AG09309 (cell line): ENCODE data around the gene TYSND1.
A peak's percentile ranks its signal among the peaks of the same experiment; 100 is the strongest.
"Not testable (repeated sequence)": the region's sequence is repeated elsewhere in the genome, so short reads cannot be mapped to it uniquely, and the experiment has no call there.

Source experiments
- DNase-seq: peaks from one replicate; pipeline ENCODE4 v3.0.0-alpha.2; 2010; ENCODE audit warnings: low read depth
- H3K4me3 ChIP-seq: 2 replicates; pipeline ENCODE4 v1.5.1; 2011; ENCODE audit warnings: mild to moderate bottlenecking, low read depth, low read length, moderate library complexity; ENCODE audit not compliant: control insufficient read depth
- TF ChIP-seq, protein P1 (sequence below): IDR thresholded peaks from 2 replicates; pipeline ENCODE4 v1.5.1; 2011; ENCODE audit warnings: mild to moderate bottlenecking, low read depth, low read length, inconsistent platforms; ENCODE audit not compliant: insufficient read depth, control insufficient read depth; ENCODE audit errors: missing control alignments

TYSND1 gene

DNA sequence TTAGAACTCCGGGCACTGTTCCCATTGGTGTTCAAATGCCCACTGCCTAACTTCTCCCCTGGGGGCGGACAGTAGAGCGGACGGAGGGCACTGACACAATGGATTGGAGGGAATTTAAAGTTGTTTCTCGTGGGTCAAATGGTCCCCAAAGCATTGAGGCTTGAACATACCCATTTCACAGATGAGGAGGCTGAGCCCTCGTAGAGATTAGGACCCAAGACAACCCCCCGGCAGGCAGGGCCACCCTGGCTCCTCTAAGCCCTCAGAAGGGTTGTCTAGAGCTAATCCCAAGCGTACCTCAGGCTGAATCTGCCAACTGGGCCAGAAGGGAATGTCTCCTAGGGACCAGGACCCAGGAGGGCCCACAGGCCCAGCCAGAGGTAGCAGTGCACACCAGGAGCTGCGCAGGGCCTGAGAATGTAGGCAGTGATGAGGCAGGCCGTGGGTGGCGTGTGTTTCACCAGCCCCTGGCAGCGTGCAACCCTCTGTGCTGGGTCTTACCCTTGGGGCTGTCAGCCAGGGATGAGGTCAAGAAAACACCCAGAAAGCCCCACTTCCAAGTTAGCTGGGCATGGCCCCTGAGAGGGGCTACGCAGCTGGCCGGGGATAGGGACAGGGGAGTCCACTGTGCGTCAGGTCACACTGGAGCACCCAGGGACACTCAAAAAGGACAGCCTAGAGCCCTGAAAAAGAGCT, 19.7 kb downstream of the TYSND1 start:
- no peak overlapping the region for H3K4me3 ChIP-seq
- no peak for DNase-seq
- TF ChIP-seq, protein P1, sequence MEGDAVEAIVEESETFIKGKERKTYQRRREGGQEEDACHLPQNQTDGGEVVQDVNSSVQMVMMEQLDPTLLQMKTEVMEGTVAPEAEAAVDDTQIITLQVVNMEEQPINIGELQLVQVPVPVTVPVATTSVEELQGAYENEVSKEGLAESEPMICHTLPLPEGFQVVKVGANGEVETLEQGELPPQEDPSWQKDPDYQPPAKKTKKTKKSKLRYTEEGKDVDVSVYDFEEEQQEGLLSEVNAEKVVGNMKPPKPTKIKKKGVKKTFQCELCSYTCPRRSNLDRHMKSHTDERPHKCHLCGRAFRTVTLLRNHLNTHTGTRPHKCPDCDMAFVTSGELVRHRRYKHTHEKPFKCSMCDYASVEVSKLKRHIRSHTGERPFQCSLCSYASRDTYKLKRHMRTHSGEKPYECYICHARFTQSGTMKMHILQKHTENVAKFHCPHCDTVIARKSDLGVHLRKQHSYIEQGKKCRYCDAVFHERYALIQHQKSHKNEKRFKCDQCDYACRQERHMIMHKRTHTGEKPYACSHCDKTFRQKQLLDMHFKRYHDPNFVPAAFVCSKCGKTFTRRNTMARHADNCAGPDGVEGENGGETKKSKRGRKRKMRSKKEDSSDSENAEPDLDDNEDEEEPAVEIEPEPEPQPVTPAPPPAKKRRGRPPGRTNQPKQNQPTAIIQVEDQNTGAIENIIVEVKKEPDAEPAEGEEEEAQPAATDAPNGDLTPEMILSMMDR, result no peak

DNA sequence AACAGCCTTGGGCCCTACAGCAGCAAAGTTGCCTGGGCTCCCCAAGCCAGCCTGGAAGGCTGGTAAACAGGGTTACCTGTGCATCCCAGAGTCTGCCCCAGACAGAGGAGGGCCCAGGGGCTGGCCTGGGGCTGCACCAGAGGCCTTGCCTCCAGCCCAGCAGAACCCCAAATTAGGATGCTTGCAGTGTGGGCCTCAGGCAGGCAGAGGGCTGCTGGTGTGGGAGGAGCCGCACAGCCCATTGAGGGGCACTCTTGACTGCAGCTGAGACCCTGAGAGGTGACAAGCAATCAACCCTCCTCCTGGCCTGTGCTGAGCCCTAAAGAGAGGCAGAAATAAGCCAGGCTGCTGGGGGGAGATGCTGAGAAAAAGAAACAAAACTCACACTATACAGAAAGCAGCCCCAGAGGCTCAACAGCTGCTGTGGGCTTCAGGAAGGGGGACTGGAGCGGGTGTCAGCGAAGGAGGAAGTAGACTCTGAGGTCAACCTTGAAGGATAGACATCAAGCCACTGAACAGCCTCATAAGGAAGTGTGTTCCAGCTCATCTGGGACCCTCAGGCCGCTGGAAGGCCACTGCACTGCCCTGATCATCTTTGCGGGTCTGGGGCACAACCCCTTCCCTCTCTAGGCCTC, 20.5 kb downstream of the TYSND1 start:
- TF ChIP-seq, protein P1, result no peak
- no peak overlapping the region for H3K4me3 ChIP-seq
- no peak for DNase-seq

- TF ChIP-seq, protein P1, result no peak
- DNase-seq, result no peak
- H3K4me3 ChIP-seq, result no peak overlapping the region
Observed at GRCh38 chr10:70124918-70125317, 21.6 kb downstream of the TYSND1 start.

- no peak overlapping the region for H3K4me3 ChIP-seq
- no peak for DNase-seq
- TF ChIP-seq, protein P1, result no peak
Observed at GRCh38 chr10:70124415-70124814, 22.1 kb downstream of the TYSND1 start.

GRCh38 chr10:70123817-70124216, 22.7 kb downstream of the TYSND1 start:
- TF ChIP-seq, protein P1, result no peak
- no peak for DNase-seq
- no peak overlapping the region for H3K4me3 ChIP-seq

GRCh38 chr10:70123166-70123565, 23.3 kb downstream of the TYSND1 start:
- not testable (repeated sequence) for H3K4me3 ChIP-seq, DNase-seq

DNA sequence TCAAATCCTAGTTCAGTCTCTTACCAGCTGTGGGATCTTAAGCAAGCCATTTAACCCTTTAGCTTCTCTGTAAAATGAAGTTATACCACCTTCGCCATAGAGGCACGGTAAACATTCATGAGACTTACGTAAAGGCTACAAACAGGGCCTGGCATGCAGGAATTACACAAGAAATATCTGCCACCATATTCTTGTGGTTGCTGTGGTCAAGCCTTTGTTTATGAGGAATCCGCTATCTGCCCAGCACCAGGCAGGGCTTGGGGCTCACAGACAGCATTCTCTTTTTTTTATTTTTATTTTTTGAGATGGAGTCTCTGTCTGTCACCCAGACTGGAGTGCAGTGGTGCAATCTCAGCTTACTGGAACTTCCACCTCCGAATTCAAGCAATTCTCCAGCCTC, 23.8 kb downstream of the TYSND1 start:
- DNase-seq, result peak; percentile 23
- no peak overlapping the region for H3K4me3 ChIP-seq
- TF ChIP-seq, protein P1, result no peak
